Neutrophil (primary cell): Measurements from ENCODE around the gene DCAF8L2.
"Not testable (repeated sequence)": the region's sequence is repeated elsewhere in the genome, so short reads cannot be mapped to it uniquely, and the experiment has no call there.

Experiments used
- H3K27ac ChIP-seq: fragments of 200-600 bp; sonication (generic); 2 replicates; pipeline ENCODE4 v1.5.1; 2016; ENCODE audit warnings: mild to moderate bottlenecking, moderate library complexity
- H3K27me3 ChIP-seq: fragments of 200-600 bp; sonication (generic); 2 replicates; pipeline ENCODE4 v1.6.0; 2016; ENCODE audit warnings: mild to moderate bottlenecking
- H3K36me3 ChIP-seq: fragments of 200-600 bp; sonication (generic); 2 replicates; pipeline ENCODE4 v1.5.1; 2017
- H3K4me1 ChIP-seq, 2 experiments: fragments of 200-600 bp in 1 of 2; sonication (generic) in 1 of 2; 1 replicate in 1 of 2; 2 replicates in 1 of 2; pipeline versions ENCODE4 v1.5.1 to v1.6.1; 2013 to 2016; ENCODE audit warnings: low read depth in 1 of 2, low read length in 1 of 2, mild to moderate bottlenecking in 1 of 2, moderate library complexity in 1 of 2; ENCODE audit not compliant: control insufficient read depth in 1 of 2, insufficient read depth in 1 of 2
- H3K4me3 ChIP-seq, 2 experiments: fragments of 200-600 bp in 1 of 2; sonication (generic) in 1 of 2; 1 replicate in 1 of 2; 2 replicates in 1 of 2; pipeline ENCODE4 v1.5.1; 2013 to 2016; ENCODE audit warnings: low read depth in 1 of 2, low read length in 1 of 2, mild to moderate bottlenecking in 1 of 2, moderate library complexity in 1 of 2
- H3K9me3 ChIP-seq: fragments of 200-600 bp; sonication (generic); 2 replicates; pipeline ENCODE4 v1.5.1; 2016
- TF ChIP-seq, protein P1 (sequence below): fragments of 200-600 bp; sonication (generic); IDR thresholded peaks from 2 replicates; pipeline ENCODE4 v1.5.1; 2016; ENCODE audit warnings: antibody characterized with exemption

DCAF8L2 gene

DNA sequence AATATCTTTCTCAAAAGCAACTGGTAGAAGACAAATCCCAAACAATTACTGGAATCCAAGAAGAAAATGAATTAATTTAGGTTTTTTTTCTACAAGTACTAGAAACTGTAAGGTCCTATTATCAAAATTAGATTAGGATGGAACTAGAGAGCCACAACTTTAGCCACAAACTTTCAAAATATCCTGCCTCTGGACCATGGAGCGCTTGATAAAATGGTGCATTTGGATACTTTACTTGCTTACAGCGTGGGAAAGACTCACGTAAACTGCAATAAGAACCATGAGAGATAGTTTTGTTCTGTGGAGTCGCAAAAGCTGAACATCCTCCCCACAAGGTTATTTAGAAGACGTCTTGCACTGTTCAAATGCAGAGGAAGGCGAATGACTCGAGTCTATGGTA lies at the start of gene DCAF8L2:
Gene DCAF8L2, plus strand, starts transcription at position 301 of the 400 bp plus-strand sequence. CDS start 156,552 bp downstream, outside the sequence.
- Histone ChIP-seq H3K9me3 (no peaks in the 10 kb centered on the region), H3K4me3 (no peak within 1 kb of the TSS), H3K36me3 (no peaks in the 10 kb centered on the region), H3K27ac (no peak within 1 kb of the TSS), H3K27me3 (no peaks in the 10 kb centered on the region), H3K4me1 (no peaks in the 10 kb centered on the region)
- TF ChIP-seq, protein P1, sequence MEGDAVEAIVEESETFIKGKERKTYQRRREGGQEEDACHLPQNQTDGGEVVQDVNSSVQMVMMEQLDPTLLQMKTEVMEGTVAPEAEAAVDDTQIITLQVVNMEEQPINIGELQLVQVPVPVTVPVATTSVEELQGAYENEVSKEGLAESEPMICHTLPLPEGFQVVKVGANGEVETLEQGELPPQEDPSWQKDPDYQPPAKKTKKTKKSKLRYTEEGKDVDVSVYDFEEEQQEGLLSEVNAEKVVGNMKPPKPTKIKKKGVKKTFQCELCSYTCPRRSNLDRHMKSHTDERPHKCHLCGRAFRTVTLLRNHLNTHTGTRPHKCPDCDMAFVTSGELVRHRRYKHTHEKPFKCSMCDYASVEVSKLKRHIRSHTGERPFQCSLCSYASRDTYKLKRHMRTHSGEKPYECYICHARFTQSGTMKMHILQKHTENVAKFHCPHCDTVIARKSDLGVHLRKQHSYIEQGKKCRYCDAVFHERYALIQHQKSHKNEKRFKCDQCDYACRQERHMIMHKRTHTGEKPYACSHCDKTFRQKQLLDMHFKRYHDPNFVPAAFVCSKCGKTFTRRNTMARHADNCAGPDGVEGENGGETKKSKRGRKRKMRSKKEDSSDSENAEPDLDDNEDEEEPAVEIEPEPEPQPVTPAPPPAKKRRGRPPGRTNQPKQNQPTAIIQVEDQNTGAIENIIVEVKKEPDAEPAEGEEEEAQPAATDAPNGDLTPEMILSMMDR = no peak

GRCh38 chrX:27541161-27541560 lies 49.0 kb upstream of the DCAF8L2 start:
- H3K36me3 ChIP-seq, H3K9me3 ChIP-seq, H3K27me3 ChIP-seq: not testable (repeated sequence)

GRCh38 chrX:27548624-27549023 lies 41.5 kb upstream of the DCAF8L2 start:
- Histone ChIP-seq H3K9me3 (no peaks in the 10 kb centered on the region), H3K27me3 (no peaks in the 10 kb centered on the region), H3K27ac (no peak overlapping the region), H3K36me3 (no peaks in the 10 kb centered on the region), H3K4me3 (no peak overlapping the region), H3K4me1 (no peaks in the 10 kb centered on the region)
- TF ChIP-seq, protein P1 = no peak

More at GRCh38 chrX:27541161-27541560, 49.0 kb upstream of the DCAF8L2 start:
- not testable (repeated sequence) for H3K27ac ChIP-seq, H3K4me3 ChIP-seq, H3K4me1 ChIP-seq

DNA sequence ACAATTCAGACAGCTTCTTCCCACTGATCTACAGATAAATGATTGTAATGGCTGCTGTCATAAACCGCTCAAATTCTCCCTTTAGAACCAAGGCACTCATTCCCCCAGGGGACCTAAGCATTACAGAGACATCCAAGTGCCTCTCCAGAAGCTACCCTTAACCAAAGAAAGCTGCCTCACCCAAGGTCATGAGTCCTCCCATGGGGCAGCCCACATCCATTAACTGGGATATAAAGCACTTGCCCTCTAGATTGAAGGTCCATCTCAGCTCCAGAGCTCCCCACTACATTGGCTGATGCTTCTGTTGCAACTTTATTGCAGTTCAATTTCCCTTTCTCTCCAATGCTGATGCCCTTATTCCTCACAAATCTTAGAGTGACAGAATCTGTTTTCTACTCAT lies 40.5 kb upstream of the DCAF8L2 start:
- Histone ChIP-seq H3K4me3 (no peak overlapping the region), H3K36me3 (no peaks in the 10 kb centered on the region), H3K4me1 (no peaks in the 10 kb centered on the region), H3K27ac (no peak overlapping the region), H3K9me3 (no peaks in the 10 kb centered on the region), H3K27me3 (no peaks in the 10 kb centered on the region)
- TF ChIP-seq, protein P1 = no peak

DNA sequence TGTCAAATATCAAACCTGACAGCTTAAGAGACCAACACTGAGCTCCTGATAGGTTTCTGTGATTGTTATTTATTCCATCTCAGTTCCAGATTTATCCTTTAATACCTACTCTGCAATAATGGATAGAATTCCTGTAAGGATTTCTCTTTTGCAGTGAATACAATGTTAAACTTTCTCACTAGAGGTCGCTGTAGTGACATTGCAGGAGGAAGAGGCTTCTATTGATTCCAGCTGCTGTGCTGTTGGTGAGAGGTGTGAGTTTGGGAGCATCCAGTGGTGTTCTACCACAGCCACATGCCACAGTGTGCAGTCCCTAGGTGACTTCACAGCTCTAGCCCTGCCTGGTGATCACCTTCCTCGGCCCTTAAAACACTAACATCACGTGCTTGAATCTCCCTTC lies 34.6 kb upstream of the DCAF8L2 start:
- Histone ChIP-seq H3K27ac (no peak overlapping the region), H3K4me3 (no peak overlapping the region), H3K9me3 (no peaks in the 10 kb centered on the region), H3K36me3 (no peaks in the 10 kb centered on the region), H3K27me3 (no peaks in the 10 kb centered on the region), H3K4me1 (no peaks in the 10 kb centered on the region)
- TF ChIP-seq, protein P1 = no peak

GRCh38 chrX:27565992-27566391 lies 24.2 kb upstream of the DCAF8L2 start:
- Histone ChIP-seq H3K4me3 (no peak overlapping the region), H3K4me1 (no peaks in the 10 kb centered on the region)
- TF ChIP-seq, protein P1 = no peak

More at GRCh38 chrX:27565992-27566391, 24.2 kb upstream of the DCAF8L2 start:
- H3K36me3 ChIP-seq = no peaks in the 10 kb centered on the region
- no peaks in the 10 kb centered on the region for H3K9me3 ChIP-seq
- H3K27ac ChIP-seq = no peak overlapping the region
- H3K27me3 ChIP-seq = no peaks in the 10 kb centered on the region
